K562 (cell line): ENCODE data around the gene SLC2A6. TPM values are rescaled to one million over a fixed set of nuclear protein-coding genes. Genes with fewer than 3 reads are reported as not detected.

Experiments
- polyA plus RNA-seq, 8 experiments: library from polyadenylated mRNA; depleted of rRNA in 4 of 8; stranded (reverse) in 5 of 8; unstranded in 3 of 8; fragments of >200 nt; fragmentation: Nextera tagmentation in 2 of 8; fragmentation: Illumina TruSeq in 1 of 8; extraction: Ambion mirVana in 2 of 8; extraction: Trizol in 1 of 8; gene quantifications; 2 replicates each; pipeline versions ENCODE4 v1.2.1 to v1.2.3, GENCODE V29; 2011 to 2014; ENCODE audit warnings: inconsistent platforms in 1 of 8, missing spikeins in 1 of 8
- total RNA-seq, 7 experiments: library from RNA; depleted of rRNA in 6 of 7; stranded (reverse); fragments of >200 nt in 6 of 7; fragmentation: Illumina TruSeq in 2 of 7; extraction: Trizol in 2 of 7; gene quantifications; 2 replicates each; pipeline versions ENCODE4 v1.2.1 to v1.2.3, GENCODE V29; 2011 to 2021; ENCODE audit warnings: low replicate concordance in 1 of 7
- TF ChIP-seq, protein P1 (sequence below), 2 experiments: fragments of 450-650 bp; IDR thresholded peaks; 2 replicates each; pipeline ENCODE4 v1.6.1; 2018; ENCODE audit warnings: mild to moderate bottlenecking in 2 of 2, low read depth in 1 of 2; ENCODE audit not compliant: partially characterized antibody in 2 of 2

Gene SLC2A6
- total and polyA plus RNA-seq, 9 of the 15 experiments (the other 6 are each of a cell fraction or from before 2014, with no cell fraction given) = 0.04 to 0.38 (median 0.09) TPM; not detected in 3

- TF ChIP-seq, protein P1, sequence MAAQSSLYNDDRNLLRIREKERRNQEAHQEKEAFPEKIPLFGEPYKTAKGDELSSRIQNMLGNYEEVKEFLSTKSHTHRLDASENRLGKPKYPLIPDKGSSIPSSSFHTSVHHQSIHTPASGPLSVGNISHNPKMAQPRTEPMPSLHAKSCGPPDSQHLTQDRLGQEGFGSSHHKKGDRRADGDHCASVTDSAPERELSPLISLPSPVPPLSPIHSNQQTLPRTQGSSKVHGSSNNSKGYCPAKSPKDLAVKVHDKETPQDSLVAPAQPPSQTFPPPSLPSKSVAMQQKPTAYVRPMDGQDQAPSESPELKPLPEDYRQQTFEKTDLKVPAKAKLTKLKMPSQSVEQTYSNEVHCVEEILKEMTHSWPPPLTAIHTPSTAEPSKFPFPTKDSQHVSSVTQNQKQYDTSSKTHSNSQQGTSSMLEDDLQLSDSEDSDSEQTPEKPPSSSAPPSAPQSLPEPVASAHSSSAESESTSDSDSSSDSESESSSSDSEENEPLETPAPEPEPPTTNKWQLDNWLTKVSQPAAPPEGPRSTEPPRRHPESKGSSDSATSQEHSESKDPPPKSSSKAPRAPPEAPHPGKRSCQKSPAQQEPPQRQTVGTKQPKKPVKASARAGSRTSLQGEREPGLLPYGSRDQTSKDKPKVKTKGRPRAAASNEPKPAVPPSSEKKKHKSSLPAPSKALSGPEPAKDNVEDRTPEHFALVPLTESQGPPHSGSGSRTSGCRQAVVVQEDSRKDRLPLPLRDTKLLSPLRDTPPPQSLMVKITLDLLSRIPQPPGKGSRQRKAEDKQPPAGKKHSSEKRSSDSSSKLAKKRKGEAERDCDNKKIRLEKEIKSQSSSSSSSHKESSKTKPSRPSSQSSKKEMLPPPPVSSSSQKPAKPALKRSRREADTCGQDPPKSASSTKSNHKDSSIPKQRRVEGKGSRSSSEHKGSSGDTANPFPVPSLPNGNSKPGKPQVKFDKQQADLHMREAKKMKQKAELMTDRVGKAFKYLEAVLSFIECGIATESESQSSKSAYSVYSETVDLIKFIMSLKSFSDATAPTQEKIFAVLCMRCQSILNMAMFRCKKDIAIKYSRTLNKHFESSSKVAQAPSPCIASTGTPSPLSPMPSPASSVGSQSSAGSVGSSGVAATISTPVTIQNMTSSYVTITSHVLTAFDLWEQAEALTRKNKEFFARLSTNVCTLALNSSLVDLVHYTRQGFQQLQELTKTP (IDR thresholded peaks at IDR 0.05; ENCODE audit: low read depth in 1 of 2, partially characterized antibody in 2 of 2) = no peak
Measured at GRCh38 chr9:133513214-133514100, 34.6 kb upstream of the SLC2A6 start (continued).
